NT2/D1 (cell line): ENCODE data around the gene SDCCAG8.
"Not testable (repeated sequence)": the region's sequence is repeated elsewhere in the genome, so short reads cannot be mapped to it uniquely, and the experiment has no call there.

Source experiments
- DNase-seq: peaks from one replicate; pipeline ENCODE4 v3.0.0-alpha.2; 2011; ENCODE audit warnings: low read depth, low spot score
- H3K27me3 ChIP-seq: 2 replicates; pipeline ENCODE4 v1.6.0; 2011; ENCODE audit warnings: mild to moderate bottlenecking; ENCODE audit not compliant: insufficient read length, insufficient read depth
- H3K36me3 ChIP-seq: 2 replicates; pipeline ENCODE4 v1.6.1; 2011; ENCODE audit warnings: mild to moderate bottlenecking, low read length, mixed read lengths; ENCODE audit not compliant: insufficient read depth, insufficient read length
- H3K4me1 ChIP-seq: 2 replicates; pipeline ENCODE4 v1.5.1; 2011; ENCODE audit not compliant: insufficient read depth, insufficient read length
- H3K4me3 ChIP-seq: 2 replicates; pipeline ENCODE4 v1.5.1; 2011; ENCODE audit warnings: low read depth; ENCODE audit not compliant: insufficient read length
- H3K9ac ChIP-seq: 2 replicates; pipeline ENCODE4 v1.6.0; 2011; ENCODE audit warnings: low read depth; ENCODE audit not compliant: insufficient read length
- H3K9me3 ChIP-seq: 2 replicates; pipeline ENCODE4 v1.5.1; 2011; ENCODE audit warnings: mild to moderate bottlenecking, low read length; ENCODE audit not compliant: insufficient read depth
- SUZ12 ChIP-seq: IDR thresholded peaks from 2 replicates; pipeline ENCODE4 v1.6.1; 2011; ENCODE audit not compliant: insufficient read length, insufficient read depth; ENCODE audit errors: extremely low read depth
- YY1 ChIP-seq: IDR thresholded peaks from 2 replicates; pipeline ENCODE4 v1.6.1; 2011; ENCODE audit not compliant: insufficient read length, insufficient read depth
- ZNF274 ChIP-seq: IDR thresholded peaks from 2 replicates; pipeline ENCODE4 v1.6.1; 2011; ENCODE audit warnings: mild to moderate bottlenecking, low read depth, low read length

Gene SDCCAG8

DNA sequence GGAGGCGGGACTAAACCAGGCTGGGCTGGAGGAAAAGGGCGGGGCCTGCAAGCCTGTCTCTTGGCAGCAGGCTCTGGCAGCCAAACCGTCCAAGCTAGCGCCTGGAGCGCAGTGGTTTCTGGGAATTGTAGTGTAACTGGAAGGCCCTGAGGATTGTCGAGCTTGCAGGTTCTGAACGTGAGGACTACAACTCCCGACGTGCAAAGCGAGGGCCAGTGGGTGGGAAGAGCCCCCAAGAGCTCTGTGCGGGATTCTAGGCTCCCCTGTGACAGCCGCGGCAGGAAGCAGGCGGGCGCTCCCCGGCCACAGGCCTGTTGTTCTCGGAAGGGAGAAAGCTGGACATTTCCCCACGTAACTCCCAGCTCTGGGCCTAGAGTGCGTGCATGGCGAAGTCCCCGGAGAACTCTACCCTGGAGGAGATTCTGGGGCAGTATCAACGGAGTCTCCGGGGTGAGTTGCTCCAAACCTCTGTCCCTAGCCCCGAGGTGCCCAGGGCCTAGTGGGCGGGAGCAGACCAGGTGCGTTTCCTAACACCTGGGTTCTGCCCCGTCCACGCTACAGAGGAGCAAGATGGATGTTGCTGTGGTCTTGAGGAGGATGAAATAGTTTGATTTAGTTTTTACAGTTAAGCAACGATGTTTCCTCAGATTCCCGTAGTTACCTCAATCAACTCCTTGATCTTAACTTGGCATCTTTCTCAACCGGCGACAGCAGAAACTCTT is at the start of gene SDCCAG8:
Gene SDCCAG8 (plus strand): TSS at position 251 of the 722 bp plus-strand sequence. CDS start 133 bp downstream, at position 384.
- Histone ChIP-seq H3K27me3 (no peaks in the 10 kb centered on the region), H3K9ac (peak within 1 kb of the TSS; percentile 95), H3K9me3 (no peaks in the 10 kb centered on the region; the same call in 1 of the 2 replicates), H3K36me3 (no peaks in the 10 kb centered on the region), H3K4me3 (peak within 1 kb of the TSS; percentile 94), H3K4me1 (no peaks in the 10 kb centered on the region)
- TF ChIP-seq SUZ12 (no peak), ZNF274 (no peak), YY1 (no peak)
- peak; percentile 100 for DNase-seq

DNA sequence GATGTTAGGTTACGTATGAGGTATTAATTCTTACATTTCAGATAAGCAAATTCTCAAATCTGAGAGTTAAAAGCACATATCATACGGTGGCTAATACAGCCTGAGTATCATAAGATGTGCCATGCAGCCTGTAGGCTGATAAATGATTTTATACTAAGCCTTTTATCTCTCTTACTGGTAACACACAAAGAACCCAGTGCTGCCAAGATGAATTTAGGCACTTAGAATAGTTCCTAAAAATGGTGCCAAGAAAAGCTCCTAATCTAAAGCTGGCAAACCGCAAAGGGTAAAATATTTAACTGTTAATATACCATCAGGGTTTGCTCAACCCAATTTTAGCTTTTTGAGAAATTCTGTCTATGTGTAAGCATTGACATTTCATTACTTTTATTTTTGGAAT is 43.9 kb upstream of the SDCCAG8 start:
- not testable (repeated sequence) for H3K27me3 ChIP-seq, H3K4me3 ChIP-seq, H3K36me3 ChIP-seq, H3K9ac ChIP-seq, H3K9me3 ChIP-seq, DNase-seq, H3K4me1 ChIP-seq

DNA sequence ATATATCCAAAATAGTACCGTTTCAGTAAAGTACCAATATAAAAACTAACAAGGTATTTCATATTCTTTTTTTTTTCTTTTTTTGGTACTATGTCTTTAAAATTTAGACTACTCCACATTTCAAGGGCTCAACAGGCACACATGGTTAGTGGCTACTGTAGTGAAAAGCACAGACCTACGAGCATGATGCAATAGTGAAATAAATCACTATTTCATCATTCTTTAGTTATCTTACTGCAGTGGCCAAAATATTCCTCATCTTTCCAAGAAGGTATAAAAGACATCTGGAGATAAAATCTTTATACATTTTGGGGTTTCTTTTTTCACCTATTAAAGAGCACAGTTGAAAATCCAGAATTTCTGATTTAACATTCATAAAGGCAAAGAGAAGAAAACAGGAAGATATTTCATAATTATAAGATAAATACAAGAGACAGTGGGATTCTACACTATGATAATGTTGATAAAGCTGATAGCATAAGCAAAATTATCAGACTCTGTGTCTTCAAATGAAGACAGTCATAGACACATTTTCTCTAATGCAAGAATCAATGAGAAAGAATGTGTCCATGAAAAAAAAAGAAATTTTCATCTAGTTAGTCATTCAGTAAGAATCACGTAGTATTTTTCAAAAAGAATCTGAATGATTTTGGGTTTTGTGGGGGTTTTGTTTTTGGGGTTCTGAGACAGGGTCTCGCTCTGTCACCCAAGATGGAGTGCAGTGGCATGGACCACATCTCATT is 42.6 kb upstream of the SDCCAG8 start:
- no peak for TF ChIP-seq ZNF274
- TF ChIP-seq SUZ12 = no peak
- TF ChIP-seq YY1 = no peak
- Histone ChIP-seq H3K27me3 (no peaks in the 10 kb centered on the region), H3K9me3 (no peaks in the 10 kb centered on the region; the same call in 1 of the 2 replicates), H3K9ac (no peak overlapping the region), H3K36me3 (peaks cover 14% of the 10 kb centered on the region), H3K4me1 (no peaks in the 10 kb centered on the region), H3K4me3 (no peak overlapping the region)
- no peak for DNase-seq

DNA sequence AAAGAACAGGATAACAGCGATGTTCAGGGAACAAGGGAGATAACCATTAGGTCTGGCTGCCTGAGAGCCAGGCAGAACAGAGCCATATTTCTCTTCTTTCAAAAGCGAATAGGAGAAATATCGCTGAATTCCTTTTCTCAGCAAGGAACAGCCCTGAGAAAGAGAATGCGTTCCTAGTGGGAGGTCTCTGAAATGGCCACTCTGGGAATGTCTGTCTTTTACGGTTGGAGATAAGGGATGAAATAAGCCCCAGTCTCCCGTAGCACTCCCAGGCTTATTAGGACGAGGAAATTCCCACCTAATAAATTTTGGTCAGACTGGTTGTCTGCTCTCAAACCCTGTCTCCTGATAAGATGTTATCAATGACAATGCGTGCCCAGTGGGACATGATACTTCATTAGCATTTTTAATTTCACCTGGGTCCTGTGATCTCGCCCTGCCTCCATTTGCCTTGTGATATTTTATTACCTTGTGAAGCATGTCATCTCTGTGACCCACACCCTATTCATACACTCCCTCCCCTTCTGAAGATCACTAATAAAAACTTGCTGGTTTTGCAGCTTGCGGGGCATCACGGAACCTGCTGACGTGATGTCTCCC is 40.5 kb upstream of the SDCCAG8 start:
- H3K9ac ChIP-seq, H3K9me3 ChIP-seq, DNase-seq, H3K4me3 ChIP-seq, H3K4me1 ChIP-seq, H3K27me3 ChIP-seq: not testable (repeated sequence)
- H3K36me3 ChIP-seq = peaks cover 33% of the 10 kb centered on the region

DNA sequence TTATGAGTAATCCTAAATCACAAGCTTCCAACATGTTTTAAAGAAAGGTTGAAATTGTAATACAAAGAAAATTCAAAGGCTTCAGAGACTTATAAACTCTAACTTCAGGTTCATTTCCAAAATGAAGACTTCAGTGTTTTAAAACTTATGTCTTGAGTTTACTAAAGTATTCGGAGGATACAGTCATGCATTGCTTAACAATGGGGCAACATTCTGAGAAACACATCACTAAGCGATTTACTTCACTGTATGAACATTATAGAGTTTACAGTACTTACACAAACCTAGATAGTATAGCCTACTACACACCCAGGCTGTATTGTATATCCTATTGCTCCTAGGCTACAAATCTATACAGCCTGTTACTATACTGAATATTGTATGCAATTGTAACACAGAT is 39.1 kb upstream of the SDCCAG8 start:
- TF ChIP-seq SUZ12 (no peak), ZNF274 (no peak), YY1 (no peak)
- Histone ChIP-seq H3K4me3 (no peak overlapping the region), H3K9me3 (no peaks in the 10 kb centered on the region; the same call in 1 of the 2 replicates), H3K27me3 (no peaks in the 10 kb centered on the region), H3K9ac (no peak overlapping the region), H3K4me1 (no peaks in the 10 kb centered on the region), H3K36me3 (peaks cover 46% of the 10 kb centered on the region)
- no peak for DNase-seq

DNA sequence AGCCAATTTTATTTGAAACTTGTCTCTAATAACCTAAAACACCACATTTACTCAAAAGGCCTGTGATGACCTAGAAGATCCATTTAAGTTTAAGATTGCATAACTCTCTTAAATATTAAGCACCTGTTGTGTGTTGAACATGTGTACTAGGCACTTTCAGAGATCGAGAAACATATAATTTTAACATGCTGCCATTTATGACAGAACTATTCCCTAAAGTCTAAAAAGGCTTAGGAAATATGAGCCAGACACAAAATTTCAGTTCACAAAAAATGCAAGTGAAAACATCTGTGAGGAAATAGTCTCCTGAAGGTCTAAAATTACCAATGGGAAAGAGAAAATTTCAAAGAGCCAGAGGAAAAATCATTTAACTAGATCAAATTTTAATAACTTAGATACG is 38.5 kb upstream of the SDCCAG8 start:
- no peak overlapping the region for H3K9ac ChIP-seq
- TF ChIP-seq SUZ12 = no peak
- no peak for TF ChIP-seq ZNF274
- no peak for TF ChIP-seq YY1
- peaks cover 52% of the 10 kb centered on the region for H3K36me3 ChIP-seq
- no peak overlapping the region for H3K4me3 ChIP-seq
- H3K4me1 ChIP-seq = no peaks in the 10 kb centered on the region
- H3K27me3 ChIP-seq = no peaks in the 10 kb centered on the region
- no peak for DNase-seq
- H3K9me3 ChIP-seq = no peaks in the 10 kb centered on the region; the same call in 1 of the 2 replicates

DNA sequence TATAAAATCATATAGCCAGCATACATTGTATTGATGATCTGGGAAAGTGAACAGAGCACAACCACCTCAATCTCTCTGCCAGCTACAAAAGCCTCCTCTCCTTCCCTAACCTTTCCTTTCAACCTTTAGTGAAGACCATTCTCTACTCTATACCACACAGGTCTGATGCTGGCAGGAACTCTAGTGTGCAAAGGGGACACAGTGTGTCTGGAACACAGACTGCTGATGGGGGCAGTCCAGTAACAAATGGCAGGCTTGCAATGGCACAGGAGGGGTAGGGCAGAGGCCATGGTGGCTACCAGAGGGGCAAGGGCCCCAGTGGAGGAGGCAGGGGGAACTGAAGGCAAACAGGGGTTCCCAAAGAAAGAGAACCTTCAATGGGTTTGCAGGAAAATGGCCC is 37.8 kb upstream of the SDCCAG8 start:
- Histone ChIP-seq H3K4me1 (no peaks in the 10 kb centered on the region), H3K9ac (no peak overlapping the region), H3K9me3 (no peaks in the 10 kb centered on the region; the same call in 1 of the 2 replicates), H3K36me3 (peaks cover 57% of the 10 kb centered on the region), H3K27me3 (no peaks in the 10 kb centered on the region), H3K4me3 (no peak overlapping the region)
- TF ChIP-seq YY1 = no peak
- no peak for TF ChIP-seq ZNF274
- TF ChIP-seq SUZ12 = no peak
- DNase-seq = no peak
